Astrocyte (in vitro differentiated cells and primary cell): ENCODE measurements around the gene SMIM15.

Experiments used
- EZH2 ChIP-seq: IDR thresholded peaks from 2 replicates; pipeline ENCODE4 v1.6.1; 2012; ENCODE audit warnings: mild to moderate bottlenecking, low read length, inconsistent platforms; ENCODE audit not compliant: insufficient read depth
- TF ChIP-seq, protein P1 (sequence below): IDR thresholded peaks from 2 replicates; pipeline ENCODE4 v1.5.1; 2011; ENCODE audit warnings: low read depth, mild to moderate bottlenecking, inconsistent platforms, low read length, moderate library complexity; ENCODE audit not compliant: insufficient read depth

DNA sequence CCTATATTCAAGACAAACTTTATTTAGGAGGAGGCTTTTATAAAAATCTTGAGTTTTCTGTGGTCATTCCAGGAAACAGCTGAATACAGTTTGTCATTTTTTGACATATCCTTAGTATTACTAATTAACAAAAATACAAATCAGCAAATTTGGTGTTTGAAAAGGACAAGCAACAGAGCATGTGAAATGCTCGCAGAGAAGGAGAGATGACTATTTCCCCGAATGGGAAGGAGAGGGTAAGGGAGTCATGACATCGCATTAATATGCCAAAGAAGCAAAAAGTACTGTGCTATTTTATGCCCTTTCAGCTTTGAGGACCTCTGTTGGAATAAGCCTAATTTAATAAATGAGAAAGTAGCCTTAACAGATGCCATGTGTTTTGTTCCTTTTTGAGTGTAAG lies 1.8 kb downstream of the SMIM15 start:
- TF ChIP-seq EZH2 = no peak
- TF ChIP-seq, protein P1, sequence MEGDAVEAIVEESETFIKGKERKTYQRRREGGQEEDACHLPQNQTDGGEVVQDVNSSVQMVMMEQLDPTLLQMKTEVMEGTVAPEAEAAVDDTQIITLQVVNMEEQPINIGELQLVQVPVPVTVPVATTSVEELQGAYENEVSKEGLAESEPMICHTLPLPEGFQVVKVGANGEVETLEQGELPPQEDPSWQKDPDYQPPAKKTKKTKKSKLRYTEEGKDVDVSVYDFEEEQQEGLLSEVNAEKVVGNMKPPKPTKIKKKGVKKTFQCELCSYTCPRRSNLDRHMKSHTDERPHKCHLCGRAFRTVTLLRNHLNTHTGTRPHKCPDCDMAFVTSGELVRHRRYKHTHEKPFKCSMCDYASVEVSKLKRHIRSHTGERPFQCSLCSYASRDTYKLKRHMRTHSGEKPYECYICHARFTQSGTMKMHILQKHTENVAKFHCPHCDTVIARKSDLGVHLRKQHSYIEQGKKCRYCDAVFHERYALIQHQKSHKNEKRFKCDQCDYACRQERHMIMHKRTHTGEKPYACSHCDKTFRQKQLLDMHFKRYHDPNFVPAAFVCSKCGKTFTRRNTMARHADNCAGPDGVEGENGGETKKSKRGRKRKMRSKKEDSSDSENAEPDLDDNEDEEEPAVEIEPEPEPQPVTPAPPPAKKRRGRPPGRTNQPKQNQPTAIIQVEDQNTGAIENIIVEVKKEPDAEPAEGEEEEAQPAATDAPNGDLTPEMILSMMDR = no peak
